ENCODE measurements around the gene RLF.

RLF gene

GRCh38 chr1:40273547-40274166 is 112.5 kb downstream of the RLF start:
- TF ChIP-seq POLR2AphosphoS5 (IDR thresholded peaks at IDR 0.05; ENCODE audit: low read depth, low read length) (no peak), SIN3A (IDR thresholded peaks at IDR 0.05; ENCODE audit: borderline replicate concordance, insufficient read depth, low read length) (no peak), TAF1 (IDR thresholded peaks at IDR 0.05; ENCODE audit: borderline replicate concordance, insufficient read depth, low read length) (no peak), REST (IDR thresholded peaks at IDR 0.05; ENCODE audit: insufficient read depth in 1 of 2, low read depth in 2 of 2, low read length in 2 of 2) (no peak), FOXP2 (optimal IDR thresholded peaks at IDR 0.05; ENCODE audit: borderline replicate concordance, extremely low read depth, extremely low read length, insufficient read depth) (no peak)

GRCh38 chr1:40274331-40274730 is 113.1 kb downstream of the RLF start:
- no peak for TF ChIP-seq POLR2AphosphoS5 (IDR thresholded peaks at IDR 0.05; ENCODE audit: low read depth, low read length)
- TF ChIP-seq FOXP2 (optimal IDR thresholded peaks at IDR 0.05; ENCODE audit: borderline replicate concordance, extremely low read depth, extremely low read length, insufficient read depth) = no peak
- TF ChIP-seq TAF1 (IDR thresholded peaks at IDR 0.05; ENCODE audit: borderline replicate concordance, insufficient read depth, low read length) = no peak

GRCh38 chr1:40276122-40276521 is 114.9 kb downstream of the RLF start:
- TF ChIP-seq TAF1 (IDR thresholded peaks at IDR 0.05; ENCODE audit: borderline replicate concordance, insufficient read depth, low read length) (no peak), SIN3A (IDR thresholded peaks at IDR 0.05; ENCODE audit: borderline replicate concordance, insufficient read depth, low read length) (no peak), POLR2AphosphoS5 (IDR thresholded peaks at IDR 0.05; ENCODE audit: low read depth, low read length) (no peak), FOXP2 (optimal IDR thresholded peaks at IDR 0.05; ENCODE audit: borderline replicate concordance, extremely low read depth, extremely low read length, insufficient read depth) (no peak), REST (IDR thresholded peaks at IDR 0.05; ENCODE audit: insufficient read depth in 1 of 2, low read depth in 2 of 2, low read length in 2 of 2) (no peak)

DNA sequence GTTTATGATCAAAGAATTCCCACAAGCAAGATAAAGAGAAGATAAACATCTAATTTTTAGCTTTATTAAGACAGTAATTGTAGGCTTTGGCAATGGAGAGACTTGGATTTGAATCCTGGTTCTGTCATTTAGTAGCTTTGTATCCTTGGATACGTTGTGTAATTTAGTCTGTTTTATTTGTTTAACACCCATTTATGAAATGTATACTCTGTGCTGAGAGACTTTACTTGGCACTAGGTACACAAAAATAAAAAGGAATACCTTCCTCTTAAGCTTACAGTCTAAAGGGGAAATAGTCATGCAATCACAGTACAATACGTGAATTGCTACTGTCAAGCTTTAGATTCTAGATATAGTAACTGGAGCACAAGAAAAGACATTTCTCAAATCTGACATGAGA is 120.7 kb downstream of the RLF start:
- TF ChIP-seq POLR2AphosphoS5 (IDR thresholded peaks at IDR 0.05; ENCODE audit: low read depth, low read length) (no peak), REST (IDR thresholded peaks at IDR 0.05; ENCODE audit: insufficient read depth in 1 of 2, low read depth in 2 of 2, low read length in 2 of 2) (no peak), TAF1 (IDR thresholded peaks at IDR 0.05; ENCODE audit: borderline replicate concordance, insufficient read depth, low read length) (no peak), FOXP2 (optimal IDR thresholded peaks at IDR 0.05; ENCODE audit: borderline replicate concordance, extremely low read depth, extremely low read length, insufficient read depth) (no peak), SIN3A (IDR thresholded peaks at IDR 0.05; ENCODE audit: borderline replicate concordance, insufficient read depth, low read length) (no peak)

Measured in PFSK-1 (cell line).